Colonic mucosa (tissue), 4 donors: ENCODE results near the gene ADAMTS7. TPM values are rescaled to one million over a fixed set of nuclear protein-coding genes. Genes with fewer than 3 reads are reported as not detected.
"Not testable (repeated sequence)": the region's sequence is repeated elsewhere in the genome, so short reads cannot be mapped to it uniquely, and the experiment has no call there.

ENCODE experiments used
- DNase-seq: peaks from one replicate; pipeline ENCODE4 v3.0.0-alpha.2; 2020
- H3K27ac ChIP-seq: fragments of 200-600 bp; one replicate; pipeline ENCODE4 v1.8.0; 2021
- H3K27me3 ChIP-seq: fragments of 200-600 bp; one replicate; pipeline ENCODE4 v1.8.0; 2021
- H3K36me3 ChIP-seq: fragments of 200-600 bp; one replicate; pipeline ENCODE4 v1.8.0; 2021
- H3K4me1 ChIP-seq: fragments of 200-600 bp; one replicate; pipeline ENCODE4 v1.8.0; 2021; ENCODE audit warnings: mild to moderate bottlenecking
- H3K4me3 ChIP-seq: fragments of 200-600 bp; one replicate; pipeline ENCODE4 v1.8.0; 2021
- H3K9ac ChIP-seq, 2 donors: one replicate each; pipeline ENCODE4 v1.7.0; 2013; ENCODE audit warnings: control low read depth in 2 of 2, low read depth in 2 of 2, low read length in 2 of 2
- H3K9me3 ChIP-seq: fragments of 200-600 bp; one replicate; pipeline ENCODE4 v1.8.0; 2021
- CTCF ChIP-seq: fragments of 200-600 bp; IDR thresholded peaks from one replicate; pipeline ENCODE4 v1.8.0; 2022; ENCODE audit warnings: antibody characterized with exemption, mild to moderate bottlenecking
- intact Hi-C: fragments of 100-400 bp; cut with DNase I; formaldehyde crosslinking; loops from one replicate; pipeline ENCODE4 v1.14.1; 2022
- total RNA-seq, 2 donors: library from RNA; stranded (reverse); fragmentation: NEBNext Ultra II Directional in 1 of 2; extraction: Animal tissue kit (Norgen Biotek cat#: 25700) in 1 of 2; gene quantifications; one replicate each; pipeline ENCODE4 v1.2.1, GENCODE V29; 2021
- donor health status: healthy.
- donor health status: DM: no; HTN: no; CAD: no.
- donor health status: DM: no; HTN: no; CAD: no.

ADAMTS7 gene
- total RNA-seq, 2 donors from 2014 or later: 1.6 to 1.8 TPM

GRCh38 chr15:78796510-78796909 is 14.8 kb downstream of the ADAMTS7 start:
- DNase-seq: no peak
- no peak overlapping the region for H3K27ac ChIP-seq

GRCh38 chr15:78795043-78795442 is 16.2 kb downstream of the ADAMTS7 start:
- intact Hi-C loops: no loop called here
- TF ChIP-seq CTCF: no peak
- H3K4me3 ChIP-seq: no peak overlapping the region
- no peaks in the 10 kb centered on the region for H3K36me3 ChIP-seq
- no peaks in the 10 kb centered on the region for H3K9me3 ChIP-seq
- no peaks in the 10 kb centered on the region for H3K4me1 ChIP-seq
- H3K27ac ChIP-seq: no peak overlapping the region
- H3K9ac ChIP-seq: no peak overlapping the region
- no peaks in the 10 kb centered on the region for H3K27me3 ChIP-seq
- no peak for DNase-seq

More at GRCh38 chr15:78796510-78796909, 14.8 kb downstream of the ADAMTS7 start:
- Histone ChIP-seq H3K9ac (no peak overlapping the region), H3K27me3 (no peaks in the 10 kb centered on the region), H3K36me3 (no peaks in the 10 kb centered on the region), H3K4me1 (no peaks in the 10 kb centered on the region), H3K4me3 (no peak overlapping the region), H3K9me3 (no peaks in the 10 kb centered on the region)
- intact Hi-C loops: no loop called here
- no peak for TF ChIP-seq CTCF

- H3K36me3 ChIP-seq, intact Hi-C loops, H3K27ac ChIP-seq, H3K9me3 ChIP-seq, H3K9ac ChIP-seq, H3K27me3 ChIP-seq, H3K4me1 ChIP-seq, DNase-seq, H3K4me3 ChIP-seq: not testable (repeated sequence)
These were observed 16.8 kb downstream of the ADAMTS7 start for GRCh38 chr15:78794446-78794845.

GRCh38 chr15:78791357-78791756 is 19.9 kb downstream of the ADAMTS7 start:
- H3K27me3 ChIP-seq: no peaks in the 10 kb centered on the region
- no peak for TF ChIP-seq CTCF
- intact Hi-C loops: no loop called here
- no peaks in the 10 kb centered on the region for H3K36me3 ChIP-seq
- no peak overlapping the region for H3K9ac ChIP-seq
- no peaks in the 10 kb centered on the region for H3K4me1 ChIP-seq
- H3K4me3 ChIP-seq: no peak overlapping the region
- DNase-seq: no peak
- no peaks in the 10 kb centered on the region for H3K9me3 ChIP-seq
- no peak overlapping the region for H3K27ac ChIP-seq

- DNase-seq: no peak
- no peaks in the 10 kb centered on the region for H3K36me3 ChIP-seq
These were observed 21.2 kb downstream of the ADAMTS7 start for GRCh38 chr15:78790027-78790426.

GRCh38 chr15:78789615-78790014 is 21.6 kb downstream of the ADAMTS7 start:
- H3K27ac ChIP-seq: no peak overlapping the region
- intact Hi-C loops: no loop called here
- no peak for DNase-seq
- no peaks in the 10 kb centered on the region for H3K9me3 ChIP-seq
- H3K4me1 ChIP-seq: no peaks in the 10 kb centered on the region
- no peaks in the 10 kb centered on the region for H3K27me3 ChIP-seq
- no peak overlapping the region for H3K4me3 ChIP-seq
- no peaks in the 10 kb centered on the region for H3K36me3 ChIP-seq
- no peak for TF ChIP-seq CTCF
- no peak overlapping the region for H3K9ac ChIP-seq

More at GRCh38 chr15:78790027-78790426, 21.2 kb downstream of the ADAMTS7 start:
- Histone ChIP-seq H3K27me3 (no peaks in the 10 kb centered on the region), H3K4me3 (no peak overlapping the region), H3K9me3 (no peaks in the 10 kb centered on the region), H3K4me1 (no peaks in the 10 kb centered on the region), H3K27ac (no peak overlapping the region), H3K9ac (no peak overlapping the region)
- intact Hi-C loops: no loop called here
- TF ChIP-seq CTCF: no peak
